GM19324 (cell line): ENCODE results near the gene DLG3.

Experiments used
- ATAC-seq: cut with Tn5 transposase; IDR thresholded peaks from one replicate; pipeline ENCODE4 v1.9.1; 2021; ENCODE audit warnings: mild to moderate bottlenecking, moderate library complexity; ENCODE audit not compliant: unreplicated experiment, low FRiP score

DLG3 gene

DNA sequence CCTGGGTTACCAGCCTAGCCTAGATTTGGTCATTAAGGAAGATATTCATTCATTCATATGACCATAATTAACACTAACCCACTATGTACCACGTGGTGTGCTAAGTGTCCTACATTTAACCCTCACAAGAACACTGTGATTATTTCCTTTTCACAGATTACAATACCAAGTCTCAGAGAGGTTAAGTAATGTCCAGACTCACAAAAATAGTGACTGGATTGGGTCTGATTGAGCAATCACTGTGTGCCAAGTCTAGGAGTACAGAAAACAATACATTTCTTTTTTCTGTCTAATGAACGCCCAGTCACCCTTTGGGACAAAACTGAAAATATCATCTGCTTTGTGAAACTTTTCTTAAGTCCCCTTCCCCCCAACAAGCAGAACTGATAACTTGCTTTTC, 7.6 kb upstream of the DLG3 start:
- ATAC-seq, result no peak

DNA sequence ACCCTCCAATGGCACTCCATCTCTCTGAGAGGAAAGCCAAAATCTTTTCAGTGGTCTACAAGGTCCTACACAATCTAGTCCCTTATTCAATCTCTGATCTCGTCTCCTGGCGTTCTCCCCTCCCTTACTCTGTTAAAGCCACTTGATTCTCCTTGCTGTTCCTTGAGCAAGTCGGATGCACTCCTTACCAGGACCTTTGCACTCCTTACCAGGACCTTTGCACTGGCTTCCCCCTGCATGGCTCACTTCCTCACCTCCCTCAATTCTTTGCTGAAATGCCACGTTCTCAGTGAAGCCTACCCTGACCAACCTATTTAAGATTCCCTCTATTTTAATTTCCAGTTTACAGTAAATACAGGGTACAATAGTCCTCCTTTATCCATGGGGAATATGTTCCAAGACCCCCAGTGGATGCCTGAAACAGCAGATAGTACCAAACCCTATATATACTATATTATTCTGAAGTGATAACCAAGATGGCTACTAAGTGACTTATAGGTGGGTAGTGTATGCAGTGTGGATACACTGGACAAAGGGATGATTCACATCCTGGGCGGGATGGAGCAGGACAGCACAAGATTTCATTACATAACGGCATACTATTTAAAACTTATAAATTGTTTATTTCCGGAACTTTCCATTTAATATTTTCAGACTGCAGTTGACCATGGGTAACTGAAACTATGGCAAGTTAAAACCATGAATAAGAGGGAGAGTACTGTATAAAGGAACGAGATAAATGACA, 6.5 kb upstream of the DLG3 start:
- ATAC-seq, result no peak

DNA sequence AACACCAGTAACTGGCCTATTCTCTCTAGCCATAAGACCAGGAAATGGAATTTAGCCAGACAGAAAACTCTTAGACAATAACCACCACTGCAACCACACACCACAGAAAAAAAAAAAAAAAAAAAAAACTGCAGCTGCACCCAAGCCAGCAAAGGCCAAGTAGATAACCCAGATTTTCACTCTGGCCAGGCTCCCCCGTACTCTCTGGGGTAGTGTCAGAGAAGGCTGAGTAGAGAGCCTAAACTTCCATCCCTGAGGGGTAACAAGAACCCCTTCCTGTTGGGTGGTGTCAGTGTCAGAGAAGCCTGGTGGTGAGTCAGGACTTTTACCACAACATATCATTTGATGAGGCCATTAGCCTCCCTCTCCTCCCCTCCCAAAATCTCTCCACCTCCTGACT, 5.6 kb upstream of the DLG3 start:
- no peak for ATAC-seq

DNA sequence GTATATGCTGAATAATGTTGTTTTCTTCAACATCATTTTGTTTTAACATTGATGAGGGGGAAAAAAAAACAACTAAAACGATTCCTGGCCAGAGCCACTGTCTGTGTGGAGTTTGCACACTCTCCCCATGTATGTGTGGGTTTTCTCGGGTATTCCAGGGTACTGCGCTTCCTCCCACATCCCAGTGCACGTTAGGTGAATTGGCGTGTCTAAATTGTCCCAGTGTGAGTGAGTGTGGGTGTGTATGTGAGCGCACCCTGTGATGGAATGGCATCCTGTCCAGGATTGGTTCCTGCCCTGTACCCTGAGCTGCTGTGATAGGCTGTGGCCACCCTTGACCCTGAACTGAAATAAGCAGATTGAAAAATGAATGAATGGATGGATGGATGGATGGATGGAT, 2.4 kb upstream of the DLG3 start:
- no peak for ATAC-seq

DNA sequence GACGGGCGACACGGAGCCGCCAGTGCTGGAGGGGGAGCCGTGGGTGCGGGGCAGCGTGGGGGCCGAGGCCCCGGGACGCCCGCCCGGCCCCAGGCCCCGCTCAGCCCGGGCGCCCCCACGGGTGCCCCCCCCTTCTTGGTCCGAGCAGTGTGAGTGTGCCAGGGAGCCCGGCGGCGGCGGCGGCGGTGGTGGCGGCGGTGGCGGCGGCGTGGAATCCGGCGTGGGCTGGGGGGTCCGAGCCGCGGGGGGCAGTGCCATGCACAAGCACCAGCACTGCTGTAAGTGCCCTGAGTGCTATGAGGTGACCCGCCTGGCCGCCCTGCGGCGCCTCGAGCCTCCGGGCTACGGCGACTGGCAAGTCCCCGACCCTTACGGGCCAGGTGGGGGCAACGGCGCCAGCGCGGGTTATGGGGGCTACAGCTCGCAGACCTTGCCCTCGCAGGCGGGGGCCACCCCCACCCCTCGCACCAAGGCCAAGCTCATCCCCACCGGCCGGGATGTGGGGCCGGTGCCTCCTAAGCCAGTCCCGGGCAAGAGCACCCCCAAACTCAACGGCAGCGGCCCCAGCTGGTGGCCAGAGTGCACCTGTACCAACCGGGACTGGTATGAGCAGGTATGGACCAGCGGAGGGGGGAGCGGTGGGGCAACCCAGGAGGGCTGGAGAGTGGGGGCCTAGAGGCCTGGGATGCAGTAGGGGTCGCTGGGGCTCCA, 466 bp downstream of the DLG3 start:
- no peak for ATAC-seq

DNA sequence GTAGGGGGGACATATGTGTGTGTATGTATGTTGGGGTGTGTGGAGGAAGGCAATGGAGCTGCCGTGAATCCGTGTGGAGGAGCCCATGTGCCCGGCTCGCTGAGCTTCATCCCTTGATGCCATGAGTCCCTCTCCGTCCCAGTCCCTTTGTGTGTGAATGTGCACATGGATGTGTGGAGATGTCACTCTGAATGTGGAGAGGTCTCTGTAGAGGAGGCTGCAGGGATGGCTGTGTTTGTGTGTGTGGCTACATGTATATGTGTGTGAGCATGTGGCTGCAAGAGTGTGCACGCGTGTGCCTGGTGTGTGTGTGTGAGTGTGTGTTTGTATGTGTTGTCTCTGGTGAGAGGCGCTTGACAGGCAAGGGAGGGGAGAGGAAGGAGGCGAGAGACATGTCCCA, 1.3 kb downstream of the DLG3 start:
- no peak for ATAC-seq

DNA sequence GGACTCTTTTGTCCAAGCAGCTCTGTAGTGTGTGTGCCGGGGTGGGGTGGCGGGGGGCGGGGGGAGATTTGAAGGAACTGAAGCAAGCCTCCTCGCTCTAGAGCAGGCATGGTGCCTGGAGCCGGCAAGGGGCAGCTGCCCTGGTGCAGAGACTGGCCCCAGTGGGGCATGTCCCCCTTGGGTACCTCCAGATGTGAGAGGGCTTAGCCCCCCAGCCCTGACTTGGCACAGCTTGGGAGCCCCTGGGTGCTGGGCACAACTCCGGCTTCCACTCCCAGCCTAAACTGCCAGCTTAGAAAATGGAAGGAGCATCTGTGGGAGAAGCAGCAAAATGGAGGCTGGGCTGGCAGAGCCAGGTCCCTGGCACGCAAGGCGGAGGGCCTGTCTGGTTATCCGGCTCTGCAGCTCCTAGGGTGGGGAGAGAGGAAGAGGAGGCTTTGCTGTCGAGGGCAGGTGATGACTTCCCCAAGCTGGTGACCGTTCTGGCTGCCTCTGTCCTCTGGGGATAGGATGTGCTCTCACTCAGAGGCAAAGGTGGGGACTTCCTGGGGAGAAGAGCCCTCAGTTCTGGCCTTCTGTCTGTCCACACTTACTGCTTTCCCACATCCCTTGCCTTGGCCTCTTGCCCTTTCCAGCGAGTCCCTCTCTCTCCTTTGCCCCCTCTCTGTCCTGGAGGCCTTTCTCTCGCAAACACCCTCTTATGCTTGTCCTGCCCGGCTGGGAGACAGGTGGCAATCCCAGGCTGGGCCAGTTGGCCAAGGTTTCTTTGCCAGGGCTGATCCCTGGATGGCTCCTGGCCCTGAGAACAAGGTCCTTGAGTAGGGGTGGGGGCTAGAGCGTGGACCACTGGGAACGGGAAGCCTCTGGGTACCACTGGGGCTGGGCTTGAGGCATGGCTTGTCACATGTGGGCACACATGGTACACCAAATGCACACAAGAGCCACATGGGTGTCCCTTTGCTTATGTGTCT, 2.0 kb downstream of the DLG3 start:
- ATAC-seq, result no peak

DNA sequence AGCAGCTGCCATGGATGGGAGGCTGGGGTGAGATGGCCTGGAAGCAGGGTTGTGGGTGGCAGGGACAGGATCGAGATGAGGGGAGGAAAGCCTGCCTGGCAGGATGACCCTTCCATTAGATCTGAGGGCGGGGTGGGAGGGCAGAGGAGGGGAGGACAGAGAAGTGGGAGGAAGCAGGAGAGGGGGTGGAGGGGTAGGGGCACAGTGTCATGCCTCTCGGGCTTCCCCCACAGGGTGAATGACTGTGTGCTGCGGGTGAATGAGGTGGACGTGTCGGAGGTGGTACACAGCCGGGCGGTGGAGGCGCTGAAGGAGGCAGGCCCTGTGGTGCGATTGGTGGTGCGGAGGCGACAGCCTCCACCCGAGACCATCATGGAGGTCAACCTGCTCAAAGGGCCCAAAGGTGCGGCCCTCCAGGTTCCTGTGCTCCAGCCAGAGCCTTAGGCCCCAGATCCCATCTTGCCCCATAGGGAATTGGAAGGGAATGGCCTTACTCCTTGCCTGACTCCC, 4.9 kb downstream of the DLG3 start:
- no peak for ATAC-seq

DNA sequence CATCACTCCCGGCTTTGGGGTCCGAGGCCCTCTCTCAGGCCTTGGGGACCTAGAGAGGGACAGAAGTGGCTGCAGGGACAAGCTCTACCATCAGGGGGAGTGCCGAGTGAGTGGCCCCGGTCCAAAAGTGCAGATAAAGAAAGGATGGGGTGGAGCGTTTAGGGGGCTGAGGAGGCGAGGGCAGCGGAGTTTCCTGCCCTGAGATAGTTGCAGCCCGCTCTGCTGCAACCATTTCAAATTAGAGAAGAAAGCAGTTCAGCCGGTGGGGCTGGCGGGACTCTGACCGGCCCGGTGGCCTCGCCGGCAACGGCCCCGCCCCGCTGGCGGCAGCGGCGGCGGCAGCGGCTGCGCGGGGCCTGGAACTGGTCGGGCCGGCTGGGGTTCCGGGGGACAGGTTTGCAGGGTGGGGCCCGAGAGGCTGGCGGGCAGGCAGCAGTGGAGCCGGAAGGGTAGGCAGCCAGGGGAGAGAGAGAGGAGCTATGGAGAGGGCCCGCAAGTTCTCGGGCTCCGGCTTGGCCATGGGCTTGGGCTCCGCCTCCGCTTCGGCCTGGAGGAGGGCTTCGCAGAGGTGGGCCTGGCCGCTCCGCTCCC, 7.6 kb downstream of the DLG3 start:
- no peak for ATAC-seq

DNA sequence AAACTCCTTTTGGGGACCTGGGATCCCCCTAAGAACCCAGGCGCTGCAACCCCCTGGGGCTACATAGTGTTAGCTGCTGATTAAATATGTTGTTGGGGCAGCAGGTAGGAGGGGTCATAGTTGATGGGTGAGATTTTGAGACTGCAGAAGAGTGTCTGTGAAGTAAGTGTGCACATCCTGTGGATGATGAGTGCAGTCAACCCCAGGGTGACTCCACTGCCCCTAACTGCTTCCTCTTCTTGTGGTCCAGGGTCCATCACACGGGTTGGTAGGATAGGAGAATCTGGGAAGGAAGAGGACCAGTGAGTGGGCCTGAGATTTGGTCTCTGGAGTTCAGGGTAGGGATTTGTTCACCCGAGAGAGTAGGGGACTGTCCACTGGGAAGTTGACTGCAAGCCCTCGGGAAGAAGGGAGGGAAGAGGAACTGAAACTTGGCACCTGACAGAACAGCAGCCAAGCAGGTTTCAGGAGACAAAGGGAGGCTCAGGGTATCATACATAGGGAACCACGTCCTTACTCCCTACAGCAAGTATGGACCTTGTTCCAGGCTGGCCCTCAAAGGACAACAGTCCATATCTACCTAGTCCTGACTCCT, 8.5 kb downstream of the DLG3 start:
- no peak for ATAC-seq

DNA sequence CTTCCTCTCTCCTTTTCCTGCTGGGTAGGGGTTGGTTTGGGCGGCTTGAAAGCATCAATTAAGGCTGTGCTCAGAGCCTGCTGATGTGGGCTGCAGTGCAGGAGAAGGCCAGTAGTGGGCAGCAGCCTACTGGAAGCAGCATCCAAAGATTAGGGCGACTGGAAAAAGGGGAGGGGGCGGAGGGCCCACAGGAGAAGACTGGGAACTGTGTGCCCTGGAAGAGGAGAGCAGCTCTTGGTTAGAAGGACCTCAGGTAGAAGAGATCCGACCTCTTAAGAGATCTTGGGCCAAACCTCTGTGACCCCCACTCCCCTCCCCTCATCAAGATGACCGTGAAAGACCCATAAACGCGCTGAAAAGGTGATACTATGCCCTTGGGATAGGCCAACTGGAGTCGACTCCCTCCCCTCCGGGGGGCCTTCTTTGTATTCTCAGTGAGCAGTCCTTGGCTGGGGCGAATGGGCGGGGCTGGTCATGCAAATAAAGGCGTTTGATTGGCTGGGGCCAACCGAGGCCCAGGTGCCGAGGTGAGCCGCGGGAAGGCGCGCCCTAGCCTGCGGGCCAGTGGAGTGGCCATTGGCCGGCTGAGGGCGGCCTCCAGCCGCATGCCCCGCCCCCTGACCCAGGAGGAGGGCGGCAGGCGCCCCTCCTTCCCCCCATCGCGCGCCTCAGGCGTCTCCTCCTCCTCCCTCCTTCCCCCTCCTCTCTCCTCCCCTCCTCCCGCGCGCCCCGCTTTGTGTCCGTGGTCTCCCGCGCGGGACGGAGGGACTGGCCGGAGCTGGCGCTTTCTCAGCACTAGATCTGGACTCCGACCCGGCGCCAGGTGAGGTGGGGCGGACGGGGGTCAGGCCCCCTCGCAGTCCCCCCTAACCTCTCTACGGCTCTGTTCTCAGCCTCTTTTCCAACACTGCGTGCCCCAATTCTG, 10.1 kb downstream of the DLG3 start:
- ATAC-seq, result peak; percentile 72

DNA sequence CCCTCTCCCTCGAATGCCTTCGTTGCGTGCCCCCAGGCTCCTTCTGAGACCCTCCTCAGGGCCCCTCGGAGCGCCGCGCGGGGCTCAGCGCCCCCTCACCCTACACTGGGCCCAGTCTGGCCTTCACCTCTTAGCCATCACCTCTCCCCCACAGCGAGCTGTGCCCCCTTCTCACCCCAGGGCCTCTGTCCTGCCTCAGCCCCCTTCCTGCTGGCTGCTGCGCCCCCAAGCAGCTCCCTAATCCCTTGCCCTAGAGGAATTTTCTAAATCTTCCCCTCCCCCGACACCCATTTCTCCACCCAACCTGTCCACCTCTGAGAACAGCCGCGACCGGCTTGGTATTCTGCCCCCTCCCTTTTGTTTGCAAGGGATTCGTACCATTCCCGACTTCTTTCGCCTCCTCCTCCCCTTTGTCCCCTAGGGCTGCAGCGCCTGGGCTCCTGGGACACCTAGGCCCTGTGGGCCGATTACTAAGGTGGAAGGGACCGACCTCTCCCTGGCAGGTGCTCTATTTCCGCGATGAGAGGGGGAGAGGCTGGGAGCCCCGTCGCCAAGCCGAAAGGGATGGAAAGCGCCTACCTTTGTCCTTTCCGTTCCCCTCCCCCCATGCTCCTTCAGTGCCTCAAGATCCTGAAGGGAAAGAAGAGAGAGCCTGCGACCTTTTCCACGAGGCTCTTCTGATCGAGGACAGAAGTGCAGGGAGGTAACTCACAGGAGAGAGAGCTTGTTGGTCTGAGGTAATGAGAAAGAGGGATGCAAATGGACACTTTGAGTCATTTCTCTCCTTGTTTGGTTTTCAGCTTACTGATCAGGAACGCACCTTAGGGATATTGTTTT, 10.9 kb downstream of the DLG3 start:
- ATAC-seq, result no peak

DNA sequence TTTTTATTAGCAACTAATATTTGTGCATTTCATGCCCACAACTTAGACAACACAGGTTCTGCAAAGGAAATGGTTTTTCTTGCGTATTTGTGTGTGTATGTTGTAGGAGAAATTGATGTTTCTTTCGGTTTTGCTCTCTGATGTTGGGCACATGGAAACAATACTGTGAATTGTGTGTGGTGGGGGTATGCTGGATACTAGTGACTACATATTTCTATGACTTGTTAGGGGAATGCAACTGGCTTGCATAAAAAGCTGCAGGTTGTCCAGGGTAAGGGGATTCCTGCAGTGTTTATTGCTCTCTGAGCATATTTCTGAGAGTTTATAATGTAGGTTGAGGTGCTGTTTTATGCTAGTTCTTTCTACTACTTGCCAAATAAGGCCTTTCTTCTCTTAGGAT, 11.6 kb downstream of the DLG3 start:
- no peak for ATAC-seq

DNA sequence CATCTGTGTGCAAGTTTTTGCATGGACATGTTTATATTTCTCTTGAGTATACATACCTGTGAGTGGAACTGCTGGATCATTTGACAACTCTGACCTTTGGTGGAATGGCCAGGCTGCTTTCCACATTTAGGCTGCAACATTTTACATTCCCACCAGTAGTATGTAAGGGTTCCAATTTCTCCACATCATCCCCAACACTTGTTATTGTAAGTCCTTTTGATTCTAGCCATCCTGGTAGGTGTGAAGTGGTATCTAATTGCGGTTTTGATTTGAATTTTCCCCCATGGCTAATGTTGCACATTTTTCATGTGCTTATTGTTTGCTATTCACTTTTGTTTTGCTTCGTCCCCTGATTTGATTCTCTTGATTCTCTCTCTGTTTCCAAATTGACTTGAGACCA, 16.4 kb downstream of the DLG3 start:
- ATAC-seq, result no peak

DNA sequence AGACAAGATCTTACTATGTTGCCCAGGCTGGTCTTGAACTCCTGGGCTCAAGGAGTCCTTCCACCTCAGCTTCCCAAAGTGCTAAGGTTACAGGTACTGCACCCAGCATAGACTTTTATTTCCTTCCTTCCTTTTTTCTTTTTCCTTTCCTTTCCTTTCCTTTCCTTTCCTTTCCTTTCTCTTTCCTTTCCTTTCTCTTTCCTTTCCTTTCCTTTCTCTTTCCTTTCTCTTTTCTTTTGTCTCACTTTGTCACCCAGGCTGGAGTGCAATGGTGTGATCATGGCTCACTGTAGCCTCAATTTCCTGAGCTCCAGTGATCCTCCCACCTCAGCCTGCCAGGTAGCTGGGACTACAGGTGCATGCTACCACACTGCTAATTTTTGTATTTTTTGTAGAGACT, 19.4 kb downstream of the DLG3 start:
- ATAC-seq, result no peak

DNA sequence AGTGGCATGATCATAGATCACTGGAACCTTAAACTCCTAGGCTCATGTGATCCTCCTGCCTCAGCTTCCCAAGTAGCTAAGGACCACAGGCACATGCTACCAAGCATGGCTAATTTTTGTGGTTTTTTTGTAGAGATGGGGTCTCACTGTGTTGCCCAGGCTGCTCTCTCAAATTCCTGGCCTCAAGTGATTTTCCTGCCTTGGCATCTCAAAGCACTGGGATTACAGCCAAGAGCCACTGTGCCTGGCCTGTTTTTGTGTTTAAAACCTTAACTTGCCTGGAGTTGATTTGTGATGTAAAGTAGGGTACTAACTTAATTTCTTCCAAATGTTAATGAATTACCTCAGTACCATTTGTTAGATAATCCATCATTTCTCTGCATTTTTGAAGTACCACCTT, 22.3 kb downstream of the DLG3 start:
- ATAC-seq, result no peak

DNA sequence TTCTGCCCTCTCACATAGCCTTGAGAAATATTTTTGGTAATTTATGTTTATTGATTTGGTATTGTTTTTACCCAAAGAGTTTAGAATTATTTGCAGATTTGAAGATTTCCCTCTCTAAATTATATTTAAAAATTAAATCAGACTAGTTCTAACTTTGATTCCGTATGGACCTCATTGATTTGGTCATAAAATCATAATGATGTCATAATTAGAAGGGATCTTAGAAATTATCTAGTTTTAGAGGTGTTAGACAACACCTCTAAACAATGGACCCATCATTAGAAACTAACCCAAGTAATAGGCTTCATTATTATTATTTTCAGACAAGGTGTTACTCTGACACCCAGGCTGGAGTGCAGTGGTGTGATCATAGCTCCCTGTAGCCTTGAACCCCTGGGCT, 24.1 kb downstream of the DLG3 start:
- no peak for ATAC-seq

DNA sequence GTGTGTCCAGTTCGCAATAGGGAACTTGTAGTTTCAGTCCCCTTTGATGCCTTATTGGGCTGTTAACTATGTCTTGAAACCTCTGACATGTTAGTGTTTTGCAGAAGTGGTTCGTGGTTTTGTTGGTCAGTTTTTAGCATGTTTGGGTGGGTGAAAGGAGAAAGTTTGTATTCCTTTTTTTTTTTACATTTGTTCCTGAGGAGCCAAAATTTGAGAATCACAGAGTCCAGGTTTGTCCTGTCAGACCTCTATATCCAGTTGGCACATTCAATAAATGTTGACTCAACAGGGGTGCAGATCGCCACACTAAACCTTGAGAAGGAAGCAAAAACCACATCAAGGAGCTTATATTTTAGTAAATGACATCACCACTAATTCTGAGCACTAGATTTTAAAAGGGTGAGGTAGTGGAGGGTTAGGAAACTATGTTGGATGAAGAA, 26.2 kb downstream of the DLG3 start:
- ATAC-seq, result no peak
